Hypothalamus (tissue), 51 donors: ENCODE measurements around the gene ISY1.
"Not testable (repeated sequence)": the region's sequence is repeated elsewhere in the genome, so short reads cannot be mapped to it uniquely, and the experiment has no call there.

ENCODE experiments used
- DNase-seq, 51 donors: peaks; one replicate each; lab custom pipeline; 2025; lab: John Stamatoyannopoulos, UW

Gene ISY1

DNA sequence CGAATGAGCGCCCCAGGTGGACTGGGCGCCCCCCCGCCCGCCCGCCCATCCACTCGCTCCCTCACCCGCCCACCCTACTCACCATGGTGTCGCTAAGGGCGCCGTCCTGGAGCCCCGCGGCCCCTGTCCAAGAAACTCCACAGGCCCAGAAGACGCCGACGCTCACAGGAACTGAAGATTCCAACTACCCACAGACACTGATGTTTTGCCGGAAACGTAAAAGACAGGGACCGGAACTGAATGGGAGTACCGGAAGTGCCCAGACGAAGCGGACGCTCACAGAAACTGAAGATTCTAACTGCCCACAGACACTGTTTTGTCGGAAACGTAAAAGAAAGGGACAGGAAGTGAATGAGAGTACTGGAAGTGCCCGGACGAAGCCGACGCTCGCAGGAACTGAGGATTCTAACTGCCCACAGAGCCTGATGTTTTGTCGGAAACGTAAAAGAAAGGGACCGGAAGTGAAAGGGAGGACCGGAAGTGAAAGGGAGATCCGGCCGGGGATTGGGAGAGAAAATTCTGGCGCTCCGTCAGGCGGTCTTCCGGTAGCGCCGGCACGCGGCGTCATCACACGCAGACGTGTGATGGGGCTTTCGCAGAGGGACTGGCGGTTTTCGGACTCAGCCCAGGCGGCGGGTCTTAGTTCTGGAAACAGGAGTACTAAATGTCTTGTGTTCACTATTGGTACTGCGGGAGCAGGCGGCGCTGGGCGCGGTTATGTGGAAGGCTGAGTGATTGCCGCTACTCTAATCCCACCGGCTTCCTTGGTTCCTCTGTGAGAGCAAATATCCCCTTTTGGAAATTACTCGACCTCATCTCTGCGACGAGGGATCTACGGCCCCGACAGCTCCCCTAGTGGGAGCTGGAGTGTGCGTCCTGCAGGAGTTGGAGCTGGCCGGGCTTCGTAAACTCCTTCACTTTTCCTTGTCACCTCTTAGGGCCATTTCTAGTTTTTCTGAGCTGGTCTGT lies at the start of gene ISY1:
Gene ISY1, minus strand, starts transcription at position 173 of the 969 bp plus-strand sequence. Its CDS starts 88 bp downstream, at position 85.
- DNase-seq, result peak; percentile 44 to 99 (median 83)

DNA sequence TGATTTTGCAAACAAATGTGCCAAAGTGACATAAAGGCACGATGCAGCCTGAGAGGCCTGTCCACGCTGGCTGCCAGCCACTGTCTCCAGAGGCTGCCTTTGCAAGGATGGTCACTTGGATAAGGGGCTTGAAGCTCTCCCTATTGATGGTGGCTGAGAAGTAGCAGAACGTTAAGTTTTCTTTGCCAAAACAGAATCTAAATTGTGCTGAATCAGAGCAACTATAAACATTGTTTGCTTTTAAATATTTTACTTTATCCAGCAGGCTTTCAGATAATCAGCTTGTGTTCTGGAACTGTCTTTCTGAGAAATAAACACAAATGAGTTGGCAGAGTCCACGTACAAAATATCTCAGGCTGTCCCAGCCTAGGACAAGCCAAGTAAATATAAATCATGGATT lies 46.6 kb upstream of the ISY1 start:
- DNase-seq, result peak in 5 of 51 donors; percentile 9 to 29 (median 10)

DNA sequence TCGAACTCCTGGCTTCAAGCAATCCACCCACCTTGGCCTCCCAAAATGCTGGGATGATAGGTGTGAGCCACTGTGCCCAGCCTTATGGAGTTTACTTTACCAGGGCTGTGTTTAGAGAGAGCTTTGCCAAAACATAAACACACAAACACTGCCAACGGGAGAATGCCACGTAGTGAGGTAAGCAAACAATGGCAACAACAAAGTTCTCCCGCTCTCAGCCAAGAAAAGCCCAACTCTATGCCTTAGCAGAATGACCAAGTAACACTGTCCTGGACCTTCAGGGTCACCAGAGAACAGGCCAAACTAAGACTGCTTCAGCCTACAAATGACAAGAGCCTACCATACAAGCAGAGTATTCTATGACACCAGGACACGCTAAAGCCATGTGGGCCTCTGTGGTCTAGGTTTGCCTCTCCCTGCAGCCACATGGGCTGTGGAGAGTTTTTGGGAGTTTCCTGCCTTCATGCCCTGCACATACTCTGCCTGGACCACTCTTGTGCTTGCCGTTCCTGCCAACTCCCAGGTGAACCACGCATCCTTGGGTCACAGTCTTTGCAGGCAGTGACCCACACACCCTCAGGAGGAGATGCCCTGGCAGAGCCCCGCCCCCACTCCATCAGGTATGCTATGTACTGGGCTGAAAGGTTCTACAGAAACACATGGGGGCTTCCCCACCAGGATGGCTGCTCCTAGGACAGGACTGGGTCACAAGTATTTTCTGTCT lies 44.4 kb upstream of the ISY1 start:
- no peak for DNase-seq

DNA sequence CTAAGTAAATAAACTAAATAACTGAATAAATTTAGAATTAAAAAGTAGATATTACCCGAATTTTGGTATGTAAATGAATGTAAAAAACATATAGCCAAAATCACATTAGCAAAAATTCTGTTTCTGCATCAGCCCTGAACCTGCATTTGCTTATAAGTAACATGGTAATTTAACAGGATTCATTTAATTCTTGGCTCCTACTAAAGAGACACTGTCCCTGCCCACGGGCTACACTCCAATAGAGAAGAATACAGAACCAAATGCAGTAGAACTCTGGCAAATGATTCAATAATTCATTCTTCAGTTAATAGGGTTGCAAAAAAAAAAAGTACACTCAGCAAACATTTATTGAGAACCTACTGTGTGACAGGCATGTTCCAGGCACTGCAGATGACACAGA lies 43.6 kb upstream of the ISY1 start:
- no peak for DNase-seq

DNA sequence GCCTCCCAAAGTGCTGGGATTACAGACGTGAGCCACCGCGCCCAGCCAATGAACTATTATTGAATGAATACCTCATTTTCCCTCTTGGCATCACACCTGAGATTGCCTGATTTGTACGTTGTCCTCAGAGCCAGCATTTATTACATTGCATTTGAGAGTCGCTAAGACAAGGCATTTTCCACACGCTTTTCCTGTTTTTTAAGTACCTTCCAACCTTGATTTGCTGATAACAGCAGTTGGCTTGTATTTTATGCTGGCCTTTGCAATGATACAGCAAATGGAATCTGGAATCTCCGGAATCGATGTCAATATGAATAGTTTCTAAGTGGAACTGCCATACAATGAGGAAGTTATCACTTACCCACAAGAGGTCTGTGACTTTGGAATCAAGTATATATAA lies 38.5 kb upstream of the ISY1 start:
- DNase-seq, result no peak

DNA sequence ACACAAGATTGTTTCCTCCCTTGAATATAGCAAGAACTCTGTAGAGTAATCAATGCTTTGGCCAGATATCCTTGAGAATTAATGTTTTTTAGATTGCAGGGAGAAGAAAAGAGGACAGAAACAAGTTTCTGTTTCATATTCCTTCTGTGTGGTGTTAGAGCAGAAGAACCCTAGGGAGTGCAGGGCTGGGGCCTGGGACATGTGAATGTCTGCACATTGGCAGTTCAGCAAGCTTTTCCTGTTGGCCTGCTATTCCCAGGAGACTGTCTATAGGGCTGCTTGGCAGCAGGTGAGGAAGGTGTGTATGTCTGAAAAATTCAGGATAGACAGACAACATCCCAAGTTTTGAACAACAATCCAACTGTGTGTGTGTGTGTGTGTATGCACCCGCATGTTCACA lies 36.5 kb upstream of the ISY1 start:
- DNase-seq, result no peak

DNA sequence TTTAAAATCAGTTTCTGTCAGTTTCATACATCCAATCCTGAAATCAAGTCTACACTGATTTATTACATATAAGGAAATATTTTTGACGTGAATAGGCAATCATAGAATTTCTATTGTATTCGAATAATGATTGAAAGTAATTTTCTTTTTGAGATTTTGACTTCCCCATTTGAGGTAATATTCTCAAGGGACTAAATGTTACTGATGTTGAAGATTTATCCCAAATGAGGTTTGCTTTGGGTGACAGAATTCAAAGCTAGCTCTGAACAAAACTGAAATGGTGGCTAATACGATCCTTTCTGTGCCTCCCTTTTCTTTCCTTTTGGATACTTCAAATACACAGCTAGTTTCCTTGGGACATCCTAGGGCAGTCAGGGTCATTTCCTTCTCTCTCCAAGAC lies 35.7 kb upstream of the ISY1 start:
- DNase-seq, result no peak

DNA sequence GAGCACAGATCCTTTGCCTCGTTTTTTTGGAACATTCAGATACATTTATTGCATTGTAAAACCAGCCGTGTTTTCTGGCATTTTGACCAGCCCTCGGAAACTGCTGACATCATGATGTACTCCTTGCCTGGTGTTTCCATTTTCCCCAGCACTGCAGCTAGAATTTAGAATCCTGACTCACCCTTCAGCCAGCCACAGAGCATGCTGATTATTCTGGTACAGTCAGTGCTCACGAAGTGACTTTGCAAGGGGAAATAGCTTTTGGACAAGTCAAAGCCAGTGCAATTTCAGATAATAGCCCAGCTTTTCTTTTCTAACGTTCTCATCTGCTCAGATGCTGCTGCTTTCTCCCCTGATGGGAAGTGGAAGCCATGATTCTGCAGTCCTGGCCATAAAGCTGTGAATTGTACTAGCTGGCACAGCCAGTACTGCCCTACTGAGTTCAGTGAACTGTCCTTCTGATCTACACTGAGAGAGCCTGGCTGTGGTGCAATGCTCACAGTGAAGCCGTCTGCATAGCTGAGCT lies 34.9 kb upstream of the ISY1 start:
- peak in 32 of 51 donors; percentile 1 to 83 (median 54) for DNase-seq

DNA sequence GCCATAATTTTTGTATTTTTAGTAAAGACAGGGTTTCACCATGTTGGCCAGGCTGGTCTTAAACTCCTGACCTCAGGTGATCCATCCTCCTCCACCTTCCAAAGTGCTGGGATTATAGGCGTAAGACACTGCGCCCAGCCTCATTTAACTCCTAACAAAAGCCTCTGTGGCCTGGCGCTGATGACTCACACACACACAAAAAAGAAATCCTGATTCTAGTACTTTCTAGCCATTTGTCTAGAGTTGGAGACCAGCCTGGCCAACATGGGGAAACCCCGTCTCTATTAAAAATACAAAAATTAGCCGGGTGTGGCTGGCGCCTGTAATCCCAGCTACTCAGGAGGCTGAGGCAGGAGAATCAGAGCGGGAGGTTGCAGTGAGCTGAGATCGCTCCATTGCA lies 28.9 kb upstream of the ISY1 start:
- DNase-seq, result not testable (repeated sequence)

DNA sequence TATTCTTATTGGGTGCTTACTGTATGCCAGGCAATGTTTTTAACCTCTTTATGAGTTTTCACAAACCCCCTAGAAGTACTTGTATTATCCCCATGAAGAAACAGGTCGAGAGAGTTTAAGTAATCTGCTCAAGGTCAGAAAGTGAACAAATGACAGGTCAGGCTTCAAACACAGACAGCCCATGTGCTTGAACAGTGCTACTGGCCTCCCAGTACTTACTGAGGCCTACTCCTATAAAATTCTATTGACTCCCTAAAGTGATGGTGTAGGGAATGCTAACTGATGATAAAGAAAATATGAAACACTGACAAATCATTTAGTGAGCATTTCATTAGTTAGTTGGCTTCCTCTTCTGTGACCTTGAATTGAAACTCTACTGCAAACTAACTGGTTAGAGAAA lies 27.0 kb upstream of the ISY1 start:
- DNase-seq, result no peak

DNA sequence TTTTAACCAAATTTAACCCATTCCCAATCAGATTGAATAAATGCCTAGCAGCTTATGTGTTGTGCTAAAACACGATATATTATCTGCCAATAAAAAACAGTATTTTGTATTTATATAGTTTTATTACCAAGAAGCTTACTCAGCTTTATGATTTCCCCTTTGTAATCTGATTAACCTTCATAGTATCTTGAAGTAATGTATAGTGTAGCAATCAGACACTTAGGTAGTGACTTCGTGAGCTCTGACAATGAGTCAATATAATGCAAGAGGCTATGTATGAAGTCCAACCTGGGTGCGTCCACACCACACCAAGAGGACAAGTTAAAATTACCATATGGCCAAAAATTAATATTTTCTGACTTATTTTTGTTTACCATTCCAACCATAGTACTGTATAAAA lies 24.9 kb upstream of the ISY1 start:
- no peak for DNase-seq

DNA sequence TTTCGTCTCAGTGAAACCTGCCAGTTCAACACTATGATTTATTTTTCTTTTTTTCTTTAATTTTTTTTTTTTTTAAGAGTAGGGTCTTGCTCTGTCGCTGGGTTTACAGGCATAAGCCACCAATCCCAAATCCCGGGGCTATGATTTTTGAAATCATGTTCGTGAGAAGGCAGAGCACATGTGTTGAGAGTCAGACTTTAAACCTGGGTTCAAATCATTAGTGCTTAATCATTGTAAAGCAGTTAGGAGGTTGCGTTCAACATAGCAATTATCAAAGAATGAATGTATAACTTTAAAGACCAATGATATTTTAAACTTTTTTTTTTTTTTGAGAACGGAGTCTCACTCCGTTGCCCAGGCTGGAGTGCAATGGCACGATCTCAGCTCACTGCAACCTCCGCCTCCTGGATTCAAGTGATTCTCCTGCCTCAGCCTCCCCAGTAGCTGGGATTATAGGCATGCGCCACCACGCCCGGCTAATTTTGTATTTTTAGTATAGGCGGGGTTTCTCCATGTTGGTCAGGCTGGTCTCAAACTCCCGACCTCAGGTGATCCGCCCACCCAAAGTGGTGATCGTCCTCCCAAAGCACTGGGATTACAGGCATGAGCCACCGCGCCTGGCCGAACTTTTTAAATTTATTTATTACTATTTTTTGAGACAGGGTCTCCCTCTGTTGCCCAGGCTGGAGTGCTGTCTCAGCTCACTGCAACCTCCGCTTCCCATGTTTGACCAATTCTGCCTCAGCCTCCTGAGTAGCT lies 24.1 kb upstream of the ISY1 start:
- DNase-seq, result not testable (repeated sequence)

DNA sequence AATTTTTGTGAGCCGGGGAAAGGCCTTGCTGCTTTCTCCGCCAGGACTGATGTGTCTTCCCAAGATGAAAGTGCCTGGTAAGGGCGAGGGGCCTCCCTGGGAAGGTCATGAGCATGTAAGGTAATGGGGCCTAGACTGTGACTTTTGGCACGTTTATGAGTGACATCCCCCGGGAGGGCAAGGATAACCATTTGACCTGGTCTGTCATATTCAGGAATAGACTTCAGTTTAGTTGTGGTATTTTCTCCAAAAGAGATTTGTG lies 23.5 kb upstream of the ISY1 start:
- peak in 2 of 51 donors; percentile 36 for DNase-seq

DNA sequence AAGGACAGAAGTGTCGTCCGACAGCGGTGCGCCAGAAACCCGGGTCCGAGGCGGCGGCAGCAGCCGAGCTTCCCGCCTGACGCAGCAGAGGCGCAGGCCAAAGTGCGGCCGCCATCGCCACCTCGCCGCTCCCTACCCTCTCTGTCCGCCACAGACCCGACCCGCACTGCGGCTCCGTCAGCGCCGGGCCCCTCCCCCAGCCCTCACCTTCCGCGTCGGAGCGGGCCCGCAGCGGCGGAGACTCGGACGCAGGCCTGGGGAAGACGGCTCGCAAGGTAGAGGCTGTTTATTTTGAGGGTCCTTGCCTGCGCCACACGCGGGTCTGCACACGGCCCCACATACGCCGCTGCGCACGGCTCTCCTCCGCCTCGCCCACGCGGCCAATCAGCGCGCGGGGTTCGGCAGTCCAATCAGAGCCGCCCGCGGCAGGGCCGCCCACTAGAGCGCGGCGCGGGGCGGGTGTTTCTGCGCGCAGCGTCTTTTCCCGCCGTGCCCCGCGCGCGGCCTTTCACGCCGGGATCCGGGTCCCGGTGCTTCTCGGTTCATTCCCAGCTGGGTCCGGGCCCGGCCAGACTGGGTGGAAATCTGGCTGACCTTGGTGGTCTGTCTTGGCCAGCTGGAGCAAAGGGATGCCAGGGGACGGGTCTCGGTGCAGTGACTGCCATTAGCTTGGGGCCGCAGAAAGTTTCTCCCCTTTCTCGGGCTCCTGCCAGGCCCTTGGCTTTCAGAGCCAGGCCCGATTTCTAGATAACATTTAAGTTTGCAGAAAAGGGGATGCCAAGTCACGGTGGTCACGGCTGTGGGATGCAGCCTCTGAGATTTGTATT lies 22.9 kb upstream of the ISY1 start, which contains the start of gene CNBP:
Gene CNBP, minus strand, starts transcription at position 328 of the 827 bp plus-strand sequence. CDS start 12,139 bp downstream, outside the sequence.
- peak; percentile 49 to 96 (median 86) for DNase-seq

DNA sequence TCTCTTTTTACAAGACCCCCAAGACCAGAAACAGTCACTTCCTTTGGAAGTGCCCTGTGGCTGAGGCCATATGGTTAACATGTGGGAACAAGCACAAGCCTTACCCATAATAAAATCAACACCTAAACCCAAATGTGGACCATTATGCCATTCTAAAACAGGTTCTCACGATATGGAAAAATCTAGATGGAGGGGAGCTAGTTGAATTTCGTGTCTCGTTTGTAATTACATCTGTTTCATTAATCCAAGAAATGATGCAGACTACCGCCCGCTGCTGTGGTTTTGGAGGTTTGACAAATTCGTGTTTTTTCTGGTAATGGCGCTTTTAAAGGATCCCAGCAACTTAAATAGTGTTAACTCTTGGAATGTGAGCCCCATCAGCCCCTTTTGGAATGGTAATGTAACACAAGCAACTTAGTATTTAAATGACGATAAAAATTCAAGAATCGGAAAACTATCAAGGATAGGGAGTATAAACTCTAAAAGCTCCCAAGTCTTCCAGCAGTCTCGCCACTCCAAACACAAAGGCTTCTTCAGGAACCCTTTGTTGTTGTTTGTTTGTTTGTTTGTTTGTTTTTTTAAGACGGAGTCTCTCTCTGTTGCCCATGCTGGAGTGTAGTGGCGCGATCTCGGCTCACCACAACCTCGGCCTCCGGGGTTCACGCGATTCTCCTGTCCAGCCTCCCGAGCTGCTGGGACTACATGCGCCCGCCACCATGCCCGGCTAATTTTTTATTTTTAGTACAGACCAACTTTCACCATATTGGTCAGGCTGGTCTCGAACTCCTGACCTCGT lies 21.7 kb upstream of the ISY1 start:
- peak in 1 of 51 donors; percentile 15 for DNase-seq

DNA sequence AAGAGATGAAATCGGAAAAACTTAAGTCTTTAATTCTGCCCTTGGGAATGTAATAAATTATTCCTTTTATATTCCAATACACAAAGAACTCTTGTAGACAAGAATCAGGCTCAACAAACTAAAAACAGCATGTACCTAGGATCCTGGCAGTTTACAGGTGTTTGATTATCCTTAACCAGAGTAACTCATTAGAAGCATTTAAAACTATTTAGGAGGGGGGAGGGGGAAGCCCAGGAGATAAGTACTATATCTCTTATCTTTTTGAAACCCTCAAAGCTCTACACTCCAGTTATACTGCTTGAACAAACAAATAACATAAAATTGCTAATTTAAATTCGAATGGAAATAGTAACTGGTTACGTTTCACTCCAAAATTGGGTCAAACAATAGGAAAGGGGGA lies 21.0 kb upstream of the ISY1 start:
- no peak for DNase-seq

DNA sequence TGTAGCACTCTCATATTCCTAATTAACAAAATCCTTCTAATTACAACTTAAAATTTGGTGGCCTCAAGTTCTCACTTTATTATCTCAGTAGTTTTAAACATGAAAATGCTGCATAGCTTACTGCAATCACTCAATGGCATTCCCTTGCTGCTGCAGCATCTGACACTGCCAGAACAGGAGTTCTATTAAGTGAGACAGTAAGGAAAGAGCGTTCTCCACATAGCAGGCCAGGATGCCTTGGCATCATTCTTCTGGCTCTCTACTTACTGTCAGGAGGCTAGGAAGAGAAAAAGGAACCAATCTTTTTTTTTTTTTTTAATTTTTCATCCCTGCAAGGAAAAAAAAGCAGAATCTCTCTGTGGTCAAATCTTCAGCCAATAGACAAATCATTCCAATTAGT lies 19.6 kb upstream of the ISY1 start:
- DNase-seq, result no peak

DNA sequence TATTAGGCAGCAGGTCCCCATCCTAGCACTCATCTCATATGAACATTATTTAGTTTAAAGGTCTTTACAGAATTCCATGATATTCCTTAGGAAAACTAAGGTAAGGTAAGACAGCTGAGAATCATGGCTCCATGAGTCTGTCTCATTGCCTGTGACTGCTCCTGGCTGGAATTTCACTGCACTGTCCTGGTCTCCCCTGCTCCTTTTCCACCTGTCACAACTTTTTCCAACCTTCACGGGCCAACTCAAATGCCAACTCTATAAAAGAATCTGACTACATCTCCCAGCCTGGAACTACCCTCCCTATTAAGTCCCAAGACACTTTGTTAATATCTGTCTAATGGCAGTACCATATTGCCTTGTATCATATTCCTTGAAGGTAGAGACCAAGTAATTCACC lies 15.2 kb upstream of the ISY1 start:
- DNase-seq, result no peak

DNA sequence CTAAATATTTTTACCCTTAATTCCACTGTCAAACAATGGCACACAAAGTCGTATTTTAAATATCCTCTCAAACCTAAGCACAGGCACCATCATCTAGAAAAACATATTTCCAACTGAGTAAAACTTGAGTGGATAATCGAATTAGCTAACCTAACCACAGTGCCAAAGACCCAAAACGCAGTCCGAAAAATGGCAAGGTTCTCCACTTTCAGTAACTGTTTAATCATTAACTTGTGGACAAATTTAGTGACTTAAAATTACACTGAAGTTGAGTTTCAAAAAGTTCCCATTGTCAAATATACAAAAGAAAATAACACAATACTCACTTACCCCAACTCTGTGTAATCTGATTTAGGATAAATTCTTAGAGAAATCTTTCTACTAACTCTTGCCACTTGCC lies 12.9 kb upstream of the ISY1 start:
- DNase-seq, result no peak
